Glutamatergic neuron (in vitro differentiated cells): ENCODE measurements around the gene TBRG4. TPM values are rescaled to one million over a fixed set of nuclear protein-coding genes. Genes with fewer than 3 reads are reported as not detected.
"Not testable (repeated sequence)": the region's sequence is repeated elsewhere in the genome, so short reads cannot be mapped to it uniquely, and the experiment has no call there.

Experiments
- DNase-seq: peaks from one replicate; pipeline ENCODE4 v3.0.0; 2022
- H3K27ac Mint-ChIP-seq: one replicate; pipeline ENCODE4 v1.8.0; 2020; ENCODE audit warnings: mild to moderate bottlenecking, mixed read lengths, inconsistent platforms; ENCODE audit not compliant: unreplicated experiment
- H3K27me3 Mint-ChIP-seq: one replicate; pipeline ENCODE4 v1.8.0; 2020; ENCODE audit warnings: mild to moderate bottlenecking, moderate library complexity, mixed read lengths, inconsistent platforms; ENCODE audit not compliant: unreplicated experiment
- H3K36me3 Mint-ChIP-seq: one replicate; pipeline ENCODE4 v1.8.0; 2020; ENCODE audit warnings: mild to moderate bottlenecking, mixed read lengths, inconsistent platforms; ENCODE audit not compliant: unreplicated experiment
- H3K4me1 Mint-ChIP-seq: one replicate; pipeline ENCODE4 v1.8.0; 2020; ENCODE audit warnings: mild to moderate bottlenecking, low read depth, mixed read lengths, inconsistent platforms; ENCODE audit not compliant: unreplicated experiment
- H3K4me3 Mint-ChIP-seq: one replicate; pipeline ENCODE4 v1.8.0; 2020; ENCODE audit warnings: mild to moderate bottlenecking, mixed read lengths, inconsistent platforms; ENCODE audit not compliant: unreplicated experiment
- H3K9me3 Mint-ChIP-seq: one replicate; pipeline ENCODE4 v1.8.0; 2020; ENCODE audit warnings: mild to moderate bottlenecking, moderate library complexity, mixed read lengths, inconsistent platforms; ENCODE audit not compliant: unreplicated experiment
- total RNA-seq: library from RNA; stranded (reverse); fragmentation: NEBNext Ultra II Directional; extraction: Animal tissue kit (Norgen Biotek cat#: 25700); gene quantifications from one replicate; pipeline ENCODE4 v1.2.1, GENCODE V29; 2021; ENCODE audit not compliant: unreplicated experiment
- TF ChIP-seq, protein P1 (sequence below): fragments of 200-600 bp; sonication (generic); IDR thresholded peaks from one replicate; pipeline ENCODE4 v1.5.0; 2021; ENCODE audit not compliant: partially characterized antibody, unreplicated experiment

Gene TBRG4
- total RNA-seq, 1 donor from 2014 or later: 90.1 TPM

DNA sequence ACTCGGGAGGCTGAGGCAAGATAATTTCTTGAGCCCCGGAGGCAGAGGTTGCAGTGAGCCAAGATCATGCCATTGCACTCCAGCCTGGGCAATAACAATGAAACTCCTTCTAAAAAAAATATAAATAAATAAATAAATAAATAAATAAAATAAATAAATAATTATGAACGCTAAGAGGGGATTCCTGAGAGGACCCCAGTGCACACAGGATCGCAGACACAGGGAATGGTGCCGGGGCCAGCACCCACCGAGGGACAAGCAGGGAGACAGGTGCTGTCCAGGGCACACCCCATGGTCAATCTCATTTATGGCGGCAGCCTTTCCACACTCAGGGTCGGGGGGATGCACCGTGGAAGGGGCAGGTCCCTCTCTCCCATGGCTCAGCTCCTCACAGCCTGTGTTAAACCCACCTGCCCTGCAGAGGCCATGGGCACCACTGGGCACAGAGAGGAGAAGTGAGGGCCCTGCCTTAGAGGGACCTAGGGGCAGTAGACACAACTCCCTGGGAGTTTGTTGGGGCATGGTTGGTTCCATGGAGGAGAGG, 43.9 kb upstream of the TBRG4 start:
- H3K27me3 Mint-ChIP-seq: peaks cover 19% of the 10 kb centered on the region
- H3K9me3 Mint-ChIP-seq: peaks cover 2% of the 10 kb centered on the region
- no peak for DNase-seq
- no peak overlapping the region for H3K27ac Mint-ChIP-seq
- peaks cover 11% of the 10 kb centered on the region for H3K36me3 Mint-ChIP-seq
- TF ChIP-seq, protein P1, sequence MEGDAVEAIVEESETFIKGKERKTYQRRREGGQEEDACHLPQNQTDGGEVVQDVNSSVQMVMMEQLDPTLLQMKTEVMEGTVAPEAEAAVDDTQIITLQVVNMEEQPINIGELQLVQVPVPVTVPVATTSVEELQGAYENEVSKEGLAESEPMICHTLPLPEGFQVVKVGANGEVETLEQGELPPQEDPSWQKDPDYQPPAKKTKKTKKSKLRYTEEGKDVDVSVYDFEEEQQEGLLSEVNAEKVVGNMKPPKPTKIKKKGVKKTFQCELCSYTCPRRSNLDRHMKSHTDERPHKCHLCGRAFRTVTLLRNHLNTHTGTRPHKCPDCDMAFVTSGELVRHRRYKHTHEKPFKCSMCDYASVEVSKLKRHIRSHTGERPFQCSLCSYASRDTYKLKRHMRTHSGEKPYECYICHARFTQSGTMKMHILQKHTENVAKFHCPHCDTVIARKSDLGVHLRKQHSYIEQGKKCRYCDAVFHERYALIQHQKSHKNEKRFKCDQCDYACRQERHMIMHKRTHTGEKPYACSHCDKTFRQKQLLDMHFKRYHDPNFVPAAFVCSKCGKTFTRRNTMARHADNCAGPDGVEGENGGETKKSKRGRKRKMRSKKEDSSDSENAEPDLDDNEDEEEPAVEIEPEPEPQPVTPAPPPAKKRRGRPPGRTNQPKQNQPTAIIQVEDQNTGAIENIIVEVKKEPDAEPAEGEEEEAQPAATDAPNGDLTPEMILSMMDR: no peak
- no peak overlapping the region for H3K4me3 Mint-ChIP-seq
- no peaks in the 10 kb centered on the region for H3K4me1 Mint-ChIP-seq

DNA sequence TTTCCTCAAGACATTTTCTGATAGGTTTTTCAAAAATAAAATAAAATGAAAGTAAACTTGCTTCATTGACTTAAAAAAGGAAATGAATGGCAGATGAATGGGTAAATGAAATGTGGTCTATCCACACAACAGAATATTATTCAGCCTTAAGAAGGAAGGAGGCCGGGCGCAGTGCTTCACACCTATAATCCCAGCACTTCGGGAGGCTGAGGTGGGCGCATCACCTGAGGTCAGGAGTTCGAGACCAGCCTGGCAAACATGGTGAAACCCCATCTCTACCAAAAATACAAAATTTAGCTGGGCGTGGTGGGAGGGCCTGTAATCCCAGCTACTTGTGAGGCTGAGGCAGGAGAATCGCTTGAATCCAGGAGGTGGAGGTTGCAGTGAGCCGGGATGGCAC, 42.4 kb upstream of the TBRG4 start:
- H3K4me3 Mint-ChIP-seq, H3K27ac Mint-ChIP-seq, H3K9me3 Mint-ChIP-seq, H3K36me3 Mint-ChIP-seq, H3K4me1 Mint-ChIP-seq, DNase-seq: not testable (repeated sequence)
- peaks cover 19% of the 10 kb centered on the region for H3K27me3 Mint-ChIP-seq

DNA sequence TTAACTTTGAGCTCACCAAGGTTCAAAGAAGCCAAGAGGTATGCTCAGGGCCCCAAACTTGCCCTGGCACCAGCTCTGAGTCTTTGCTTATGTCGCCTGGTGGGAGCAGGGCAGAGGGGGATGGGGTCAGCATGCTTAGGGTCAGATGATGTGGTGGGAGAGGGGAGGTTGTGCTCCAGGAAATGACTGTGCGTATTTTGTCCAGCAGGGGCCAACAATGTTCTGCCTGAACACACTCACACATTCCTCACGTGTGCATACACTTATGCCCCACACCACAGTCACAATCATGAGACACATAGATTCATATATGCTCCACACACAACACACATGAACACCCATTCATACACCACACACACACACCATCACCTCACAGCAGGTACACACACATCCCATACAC, 41.7 kb upstream of the TBRG4 start:
- no peak for DNase-seq
- peaks cover 14% of the 10 kb centered on the region for H3K27me3 Mint-ChIP-seq
- H3K9me3 Mint-ChIP-seq: peaks cover under 1% of the 10 kb centered on the region
- H3K4me3 Mint-ChIP-seq: no peak overlapping the region
- peaks cover 1% of the 10 kb centered on the region for H3K36me3 Mint-ChIP-seq
- TF ChIP-seq, protein P1: no peak
- H3K4me1 Mint-ChIP-seq: peaks cover 2% of the 10 kb centered on the region
- H3K27ac Mint-ChIP-seq: no peak overlapping the region

DNA sequence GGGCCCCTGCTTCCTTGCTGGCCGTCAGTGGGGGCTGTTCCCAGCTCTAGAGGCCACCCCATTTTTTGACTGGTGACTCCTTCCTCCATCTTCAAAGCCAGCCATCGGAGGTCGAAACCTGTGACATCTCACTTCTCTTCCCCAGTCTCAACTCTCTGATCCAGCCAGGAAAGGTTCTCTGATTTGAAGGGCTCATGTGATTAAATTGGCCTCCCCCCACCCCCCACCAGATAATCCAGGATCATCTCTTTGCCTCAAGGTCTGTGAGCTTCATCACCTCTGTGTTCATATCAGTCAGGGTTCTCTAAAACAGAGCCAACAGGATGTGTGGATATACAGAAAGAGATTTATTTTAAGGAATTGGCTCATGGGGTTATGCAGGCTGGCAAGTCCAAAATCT, 40.5 kb upstream of the TBRG4 start:
- Mint-ChIP-seq H3K36me3 (no peaks in the 10 kb centered on the region), H3K4me3 (no peak overlapping the region), H3K4me1 (peaks cover 2% of the 10 kb centered on the region), H3K9me3 (no peaks in the 10 kb centered on the region), H3K27me3 (peaks cover 11% of the 10 kb centered on the region), H3K27ac (no peak overlapping the region)
- TF ChIP-seq, protein P1: no peak
- no peak for DNase-seq

DNA sequence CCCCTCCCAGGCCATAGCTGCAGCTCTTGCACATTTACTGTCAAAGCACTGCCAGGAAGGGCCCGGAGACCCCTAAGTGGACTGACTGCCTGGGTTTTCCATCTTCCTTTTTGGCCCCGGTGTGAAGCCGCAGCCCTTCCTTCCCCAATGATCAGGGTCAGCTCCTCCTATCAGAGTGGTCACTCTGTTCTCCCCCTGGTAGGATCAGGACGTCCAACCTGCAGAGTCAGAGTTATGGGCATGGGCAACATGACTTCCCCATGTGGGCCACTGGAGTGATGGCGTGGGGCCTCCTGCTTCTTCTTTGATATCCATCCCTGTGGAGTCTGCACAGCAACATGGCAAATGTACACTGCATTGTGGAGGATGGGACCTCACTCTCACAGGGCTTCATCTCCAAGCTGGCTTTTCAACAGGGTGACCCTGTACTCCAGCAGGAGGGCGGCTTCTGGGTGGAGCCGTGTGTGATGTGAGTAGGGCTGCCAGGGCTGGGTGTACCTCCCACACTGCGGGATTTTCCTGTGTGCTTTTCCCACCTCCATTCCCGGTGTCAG, 39.7 kb upstream of the TBRG4 start:
- Mint-ChIP-seq H3K4me3 (no peak overlapping the region), H3K9me3 (no peaks in the 10 kb centered on the region), H3K27ac (no peak overlapping the region), H3K4me1 (peaks cover 2% of the 10 kb centered on the region), H3K27me3 (peaks cover 8% of the 10 kb centered on the region), H3K36me3 (no peaks in the 10 kb centered on the region)
- DNase-seq: no peak
- TF ChIP-seq, protein P1: no peak
